HEK293T (cell line): ENCODE data around the gene TNFRSF18.

Experiments used
- BHLHE40 ChIP-seq: fragments of 450-650 bp; IDR thresholded peaks from 2 replicates; pipeline ENCODE4 v1.6.1; 2016; ENCODE audit warnings: mild to moderate bottlenecking, moderate library complexity, borderline replicate concordance
- ELF4 ChIP-seq: fragments of 450-650 bp; IDR thresholded peaks from 2 replicates; pipeline ENCODE4 v1.6.1; 2017; ENCODE audit warnings: antibody characterized with exemption
- FOXK2 ChIP-seq: fragments of 450-650 bp; IDR thresholded peaks from 2 replicates; pipeline ENCODE4 v1.6.1; 2016; ENCODE audit warnings: mild to moderate bottlenecking
- HDGF ChIP-seq: fragments of 450-650 bp; IDR thresholded peaks from 2 replicates; pipeline ENCODE4 v1.6.1; 2017; ENCODE audit warnings: antibody characterized with exemption, borderline replicate concordance
- SP1 ChIP-seq: fragments of 450-650 bp; IDR thresholded peaks from 2 replicates; pipeline ENCODE4 v1.6.1; 2017
- TARDBP ChIP-seq: fragments of 450-650 bp; IDR thresholded peaks from 2 replicates; pipeline ENCODE4 v1.6.1; 2016
- TF ChIP-seq, protein P1 (sequence below): fragments of 450-650 bp; IDR thresholded peaks from 2 replicates; pipeline ENCODE4 v1.6.1; 2016

DNA sequence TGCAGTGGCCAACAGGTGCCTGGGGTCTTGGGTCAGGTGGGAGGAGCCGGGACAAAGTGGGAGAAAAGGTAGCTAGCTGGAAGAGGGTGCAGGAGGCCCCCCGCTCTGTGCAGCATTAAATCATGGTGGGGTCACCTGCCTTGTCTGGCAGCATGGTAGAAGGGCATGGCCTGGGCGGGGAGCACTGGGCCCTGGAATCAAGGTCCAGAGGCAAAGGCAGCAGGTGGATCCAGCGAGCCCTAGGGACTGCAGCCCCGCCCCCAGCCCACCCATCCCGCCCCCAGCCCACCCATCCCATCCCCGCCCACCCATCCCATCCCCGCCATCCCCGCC, 49.4 kb downstream of the TNFRSF18 start:
- no peak for TF ChIP-seq BHLHE40
- no peak for TF ChIP-seq SP1
- TF ChIP-seq HDGF = no peak
- TF ChIP-seq, protein P1, sequence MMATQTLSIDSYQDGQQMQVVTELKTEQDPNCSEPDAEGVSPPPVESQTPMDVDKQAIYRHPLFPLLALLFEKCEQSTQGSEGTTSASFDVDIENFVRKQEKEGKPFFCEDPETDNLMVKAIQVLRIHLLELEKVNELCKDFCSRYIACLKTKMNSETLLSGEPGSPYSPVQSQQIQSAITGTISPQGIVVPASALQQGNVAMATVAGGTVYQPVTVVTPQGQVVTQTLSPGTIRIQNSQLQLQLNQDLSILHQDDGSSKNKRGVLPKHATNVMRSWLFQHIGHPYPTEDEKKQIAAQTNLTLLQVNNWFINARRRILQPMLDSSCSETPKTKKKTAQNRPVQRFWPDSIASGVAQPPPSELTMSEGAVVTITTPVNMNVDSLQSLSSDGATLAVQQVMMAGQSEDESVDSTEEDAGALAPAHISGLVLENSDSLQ = no peak
- no peak for TF ChIP-seq TARDBP
- no peak for TF ChIP-seq ELF4
- no peak for TF ChIP-seq FOXK2
